Activated CD8-positive, alpha-beta memory T cell treated with anti-CD3 and anti-CD28 coated beads, Interleukin-2, amount 50 U/mL, for 48 hours (primary cell): Measurements from ENCODE around the gene CAMTA1.

Experiments used
- DNase-seq: peaks from one replicate; pipeline ENCODE4 v3.0.0-alpha.2; 2020

Gene CAMTA1

DNA sequence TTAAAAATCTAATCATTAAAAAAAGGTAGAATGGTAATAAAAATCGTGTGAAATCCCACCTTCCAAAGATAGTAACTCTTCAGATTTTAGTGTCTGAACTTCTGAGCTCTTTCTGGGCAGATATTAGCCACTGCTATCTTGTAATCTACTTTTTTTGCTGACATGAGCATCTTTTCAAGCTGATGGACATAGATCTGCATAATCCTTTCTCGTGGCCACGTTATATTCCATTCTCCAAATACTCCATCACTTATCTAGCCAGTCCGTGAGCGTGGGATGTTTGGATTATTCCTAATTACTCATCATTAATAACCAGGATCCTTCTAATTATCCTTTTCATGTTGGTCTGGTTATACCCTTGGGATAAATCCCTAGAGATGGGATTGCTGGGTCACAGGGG is 731.7 kb downstream of the CAMTA1 start:
- DNase-seq, result no peak

DNA sequence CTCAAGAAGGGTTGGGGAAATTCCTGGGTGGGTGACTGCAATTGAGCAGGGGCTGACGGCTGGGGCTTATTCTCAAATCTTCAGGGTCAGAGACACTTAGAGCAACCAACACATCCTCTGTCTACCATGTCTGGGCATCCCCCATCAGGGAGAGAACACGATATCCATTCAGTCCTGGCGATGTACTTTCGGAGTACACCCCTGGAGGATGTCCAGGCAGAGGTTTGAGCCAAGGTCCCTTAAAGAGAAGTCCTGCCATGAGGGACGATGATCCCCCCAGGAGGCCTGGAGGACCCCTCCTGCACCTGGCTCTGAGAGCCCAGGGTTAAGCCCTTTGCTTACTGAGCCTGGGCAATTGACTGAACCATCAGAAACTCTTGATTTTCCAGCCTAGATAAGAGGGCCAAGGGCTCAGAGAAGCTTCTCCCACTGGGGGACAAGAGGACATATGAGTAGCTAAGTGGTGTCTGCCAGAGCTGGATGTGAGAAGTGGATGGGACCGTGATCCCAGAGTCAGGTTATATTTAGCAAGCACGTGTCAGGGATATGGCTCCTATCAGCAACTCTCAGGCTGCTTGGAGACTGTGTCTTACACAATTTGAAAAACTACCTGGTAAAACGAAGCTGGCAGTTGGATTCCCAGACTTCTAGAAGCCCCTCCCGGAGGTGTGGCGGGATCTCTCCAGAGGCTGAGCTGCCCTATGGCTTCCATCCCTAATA is 732.5 kb downstream of the CAMTA1 start:
- no peak for DNase-seq

DNA sequence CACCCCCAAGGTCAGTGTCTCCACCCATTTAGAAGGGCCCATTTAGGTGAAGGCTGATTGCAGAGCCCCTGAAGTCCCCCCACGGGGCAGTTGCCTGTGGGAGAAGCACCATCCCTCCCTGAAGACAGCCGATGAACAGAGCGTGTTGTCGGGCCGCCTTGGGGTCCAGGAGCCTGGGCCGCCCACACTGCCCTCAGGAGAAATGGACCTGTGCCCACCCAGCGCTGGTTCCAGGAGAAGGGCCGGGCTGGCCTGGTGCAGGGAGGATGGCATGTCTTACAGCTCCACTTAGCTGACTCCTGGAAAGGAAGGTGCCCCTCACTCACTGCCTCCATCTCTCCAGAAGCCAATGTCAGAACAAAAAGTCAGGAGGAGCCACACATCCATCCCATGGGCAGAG is 733.2 kb downstream of the CAMTA1 start:
- no peak for DNase-seq

DNA sequence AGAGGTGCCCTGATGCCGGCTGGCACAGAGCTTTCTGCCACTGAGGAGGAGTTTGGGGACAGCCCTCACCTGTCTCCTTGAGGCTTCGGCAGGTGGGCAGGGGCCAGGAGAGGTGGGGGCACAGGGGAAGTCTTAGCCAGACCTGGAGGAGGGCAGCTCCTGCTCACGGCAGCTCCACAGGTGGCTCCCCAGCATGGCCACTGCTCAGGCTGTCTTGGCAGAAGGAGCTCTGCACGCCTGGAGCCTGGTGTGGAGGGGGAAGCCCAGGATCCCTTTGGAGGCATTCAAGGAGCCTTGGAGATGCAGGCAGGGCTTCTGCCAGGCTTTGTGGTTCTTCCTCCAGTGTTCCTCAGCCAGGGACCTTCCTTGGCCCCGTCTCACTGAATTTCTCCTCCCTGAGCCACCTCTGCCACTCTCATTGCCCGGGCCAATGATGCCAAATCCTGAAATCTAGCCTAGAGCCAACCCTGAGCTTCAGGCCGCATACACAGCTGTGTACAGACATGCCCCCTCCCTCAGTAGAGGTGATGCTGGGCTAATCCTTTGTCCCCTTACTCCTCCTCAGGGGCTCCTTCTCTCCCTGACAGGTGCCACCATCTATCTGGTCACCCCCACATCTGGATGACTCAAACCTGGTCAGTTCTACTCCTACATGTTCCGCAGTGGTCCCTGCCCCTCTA is 734.1 kb downstream of the CAMTA1 start:
- DNase-seq, result no peak

DNA sequence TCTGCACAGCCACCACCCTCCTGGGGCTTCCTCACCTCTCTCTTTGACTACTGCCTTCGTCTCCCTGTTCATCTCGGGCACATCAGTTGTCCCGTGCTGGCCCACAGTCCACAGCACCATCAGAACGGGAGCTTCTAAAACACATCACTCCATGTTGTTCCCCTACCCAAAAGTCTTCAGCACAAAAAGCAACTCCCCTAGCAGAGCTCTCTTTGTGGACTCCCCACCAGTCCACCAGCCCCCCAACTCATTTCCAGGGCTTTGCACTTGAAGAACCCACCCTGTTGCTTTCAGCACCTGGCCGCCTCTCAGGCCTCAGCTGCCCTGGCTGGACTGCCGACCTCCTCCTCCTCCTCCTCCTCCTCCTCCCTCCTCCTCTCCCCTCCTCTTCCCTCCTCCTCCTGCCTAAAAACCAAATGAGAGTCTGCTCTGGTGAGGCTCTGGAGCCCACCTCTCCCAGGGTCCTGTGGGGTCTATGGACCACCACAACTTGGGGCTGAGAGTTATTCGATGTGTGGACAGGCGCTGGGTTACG is 734.7 kb downstream of the CAMTA1 start:
- DNase-seq, result no peak

DNA sequence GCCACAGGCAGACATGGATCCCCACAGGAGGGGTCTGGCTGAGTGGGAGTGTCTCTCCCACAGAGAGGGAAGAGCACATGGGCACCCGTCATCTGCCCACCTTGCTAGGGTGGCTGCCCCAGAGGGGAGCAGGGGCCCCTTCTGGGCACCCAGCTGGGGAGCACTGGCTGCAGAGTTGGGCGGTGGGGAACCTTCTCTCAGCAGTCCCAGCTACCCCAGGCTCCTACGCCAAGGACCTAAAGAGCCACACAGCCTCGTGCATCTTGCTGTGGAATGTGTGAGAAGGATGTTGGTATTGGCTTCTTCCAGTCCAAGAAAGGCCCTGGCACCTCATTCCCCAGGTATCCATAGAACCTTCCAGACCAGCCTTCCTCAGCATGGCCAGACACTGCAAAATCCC is 735.2 kb downstream of the CAMTA1 start:
- no peak for DNase-seq

DNA sequence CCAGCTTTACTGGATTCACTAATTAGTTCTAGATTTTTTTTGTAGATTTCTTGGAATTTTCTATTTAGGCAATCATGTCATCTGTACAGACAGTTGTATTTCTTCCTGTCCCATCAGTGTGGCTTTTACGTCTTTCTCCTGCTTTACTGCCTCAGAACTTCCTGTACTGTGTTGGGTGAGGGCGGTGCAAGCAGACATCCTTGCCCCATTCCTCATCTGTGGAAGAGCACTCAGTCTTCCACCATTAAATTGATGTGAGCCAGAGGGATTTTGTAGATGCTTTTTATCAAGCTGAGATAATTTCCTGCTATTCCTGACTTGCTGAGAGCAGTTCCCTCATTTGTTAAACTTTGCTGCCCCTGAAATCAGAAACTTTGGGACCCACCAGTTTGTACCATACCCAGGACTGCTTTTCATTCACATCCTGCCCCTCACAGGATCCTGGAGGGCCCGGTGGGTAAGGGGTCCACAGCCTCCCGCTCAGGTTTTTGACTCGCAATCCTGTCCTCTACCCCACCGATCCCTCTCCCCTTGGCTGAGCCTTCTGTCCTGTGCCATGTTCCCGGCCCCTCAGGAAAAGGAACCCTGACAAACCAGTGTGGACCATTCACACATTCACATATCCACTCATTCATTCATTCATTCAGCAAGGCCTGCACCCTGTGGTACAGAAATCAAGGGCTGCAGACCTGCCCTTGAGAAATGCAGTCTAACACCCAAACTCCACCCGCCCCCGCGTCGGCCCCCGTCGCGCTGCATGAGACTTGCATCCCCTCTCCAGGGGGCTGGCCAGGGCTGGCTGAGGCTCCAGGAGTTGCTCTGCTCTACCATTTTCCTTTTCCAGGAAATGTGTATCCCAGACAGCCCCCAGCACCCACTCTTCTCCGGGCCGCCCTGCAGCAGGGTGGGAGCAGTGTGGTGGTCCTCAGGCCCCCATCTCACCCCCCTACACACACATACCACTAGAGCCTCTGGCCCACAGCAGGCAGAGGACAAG is 739.4 kb downstream of the CAMTA1 start:
- no peak for DNase-seq

DNA sequence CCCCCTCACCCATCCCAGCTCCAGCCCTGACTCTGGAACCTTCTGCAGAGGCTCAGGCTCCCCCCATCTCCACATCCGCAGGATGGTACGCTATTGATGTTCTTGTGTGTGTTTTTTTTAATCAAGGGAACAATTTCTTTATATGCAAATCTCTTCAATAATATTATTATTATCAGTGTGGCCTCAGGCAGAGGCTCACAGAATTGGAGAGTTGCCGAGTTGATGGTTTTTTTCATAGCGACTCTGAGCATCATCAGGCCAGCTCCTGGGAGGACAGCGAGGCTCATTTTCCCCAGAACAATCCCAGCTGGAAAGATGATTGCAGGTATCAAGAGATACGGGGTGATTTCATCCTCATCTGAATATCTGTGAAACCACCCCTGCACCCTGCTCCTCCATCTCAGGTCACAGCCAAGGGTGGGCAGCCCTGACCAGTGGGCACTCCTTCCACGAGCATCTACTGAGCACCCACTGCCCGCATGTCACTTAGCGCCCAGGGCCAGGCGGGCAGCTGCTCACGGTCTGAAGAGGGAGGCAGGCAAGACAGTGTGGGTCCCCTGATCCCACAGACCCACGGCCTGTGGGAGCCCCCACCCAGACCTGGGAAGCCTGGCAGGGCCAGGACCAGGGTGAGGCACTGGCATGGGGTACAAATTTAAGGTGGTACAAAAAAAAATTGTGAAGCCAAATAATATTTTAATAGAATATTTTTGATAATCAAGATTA is 740.2 kb downstream of the CAMTA1 start:
- DNase-seq, result no peak

DNA sequence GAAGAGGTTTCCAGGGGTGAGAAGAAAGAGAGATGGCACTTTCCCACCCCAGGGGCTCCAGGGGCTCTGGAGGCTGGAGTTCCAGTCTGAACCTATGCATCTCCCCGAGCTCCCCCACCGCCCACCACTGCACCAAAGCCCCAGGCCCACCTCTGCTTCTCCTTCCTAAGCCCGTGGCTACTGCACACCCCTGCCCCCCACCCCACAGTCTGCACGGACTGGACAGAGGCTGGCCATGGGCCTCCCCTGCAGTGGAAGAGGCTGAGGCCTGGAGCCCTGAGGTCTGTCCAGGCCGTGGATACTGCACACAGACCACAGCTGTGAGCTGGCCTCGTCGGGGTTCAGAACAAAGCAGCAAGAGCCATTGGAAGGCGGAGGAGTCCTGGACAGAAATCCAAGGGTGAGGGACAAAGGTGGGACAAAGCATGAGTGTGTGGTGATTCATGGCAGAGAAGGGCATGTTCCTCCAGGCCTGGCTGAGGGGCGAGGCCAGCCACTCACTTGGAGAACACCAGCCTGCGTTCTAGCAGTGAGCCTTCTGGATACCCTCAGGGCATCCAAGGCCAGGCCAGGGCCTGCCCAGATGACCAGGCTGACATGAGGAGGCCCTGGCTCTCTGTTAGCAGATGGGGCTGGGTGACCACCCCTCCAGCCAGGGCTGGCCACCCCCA is 741.1 kb downstream of the CAMTA1 start:
- DNase-seq, result no peak

DNA sequence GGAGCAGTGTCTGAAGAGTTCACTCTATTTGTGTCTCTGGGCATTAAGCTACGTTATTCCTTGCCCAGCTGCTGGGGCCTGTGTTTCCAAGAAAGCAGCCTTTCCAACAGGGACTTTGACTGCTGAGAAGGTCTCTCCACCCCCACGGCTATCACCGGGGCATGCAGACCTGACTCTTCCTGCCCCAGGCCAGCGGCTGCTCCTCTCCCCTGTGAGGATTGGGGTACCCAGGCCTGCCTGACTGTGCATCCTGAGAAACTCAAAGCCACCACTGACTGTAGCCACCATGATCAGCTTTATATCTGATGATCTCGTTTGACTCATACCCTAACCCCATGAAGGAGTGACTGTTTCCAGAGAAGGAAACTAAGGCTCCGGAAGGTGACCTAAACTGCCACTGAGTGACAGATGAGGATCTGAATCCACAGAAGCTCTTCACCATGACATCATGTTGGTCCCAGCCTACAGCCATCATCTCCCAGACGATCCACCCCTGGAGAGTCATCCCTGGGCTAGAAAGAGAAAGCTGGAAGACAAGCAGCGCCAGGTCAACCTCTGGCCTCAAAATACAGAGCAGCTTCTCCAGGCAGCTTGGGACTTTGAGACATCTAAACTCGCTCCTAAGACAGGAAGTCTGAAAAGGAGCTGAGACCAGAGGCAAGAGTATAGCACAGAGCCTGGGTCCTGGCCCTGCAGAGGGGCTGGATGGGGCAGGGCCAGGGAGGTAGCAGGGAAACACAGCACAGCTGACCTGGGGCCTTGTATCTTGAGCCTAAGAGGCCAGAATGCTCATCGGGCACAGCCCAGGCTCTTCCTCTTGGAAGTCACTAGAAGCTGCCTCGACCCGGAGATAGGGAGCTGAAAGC is 741.8 kb downstream of the CAMTA1 start:
- no peak for DNase-seq

DNA sequence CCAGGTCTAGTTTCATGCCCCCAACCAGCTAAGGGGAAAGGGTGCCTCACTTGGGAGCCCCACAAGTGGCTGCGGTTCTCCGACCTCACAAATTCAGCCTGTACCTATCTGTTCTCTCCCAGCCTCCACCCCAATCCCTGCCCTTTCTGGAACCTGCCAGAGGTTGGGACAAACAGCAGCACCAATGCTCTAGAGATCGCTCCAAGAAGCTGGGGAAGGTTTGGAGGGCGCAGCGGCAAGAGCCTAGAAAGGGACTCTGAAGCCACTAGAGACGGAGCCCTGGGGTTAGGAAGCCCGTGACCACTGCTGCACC is 742.4 kb downstream of the CAMTA1 start:
- no peak for DNase-seq

DNA sequence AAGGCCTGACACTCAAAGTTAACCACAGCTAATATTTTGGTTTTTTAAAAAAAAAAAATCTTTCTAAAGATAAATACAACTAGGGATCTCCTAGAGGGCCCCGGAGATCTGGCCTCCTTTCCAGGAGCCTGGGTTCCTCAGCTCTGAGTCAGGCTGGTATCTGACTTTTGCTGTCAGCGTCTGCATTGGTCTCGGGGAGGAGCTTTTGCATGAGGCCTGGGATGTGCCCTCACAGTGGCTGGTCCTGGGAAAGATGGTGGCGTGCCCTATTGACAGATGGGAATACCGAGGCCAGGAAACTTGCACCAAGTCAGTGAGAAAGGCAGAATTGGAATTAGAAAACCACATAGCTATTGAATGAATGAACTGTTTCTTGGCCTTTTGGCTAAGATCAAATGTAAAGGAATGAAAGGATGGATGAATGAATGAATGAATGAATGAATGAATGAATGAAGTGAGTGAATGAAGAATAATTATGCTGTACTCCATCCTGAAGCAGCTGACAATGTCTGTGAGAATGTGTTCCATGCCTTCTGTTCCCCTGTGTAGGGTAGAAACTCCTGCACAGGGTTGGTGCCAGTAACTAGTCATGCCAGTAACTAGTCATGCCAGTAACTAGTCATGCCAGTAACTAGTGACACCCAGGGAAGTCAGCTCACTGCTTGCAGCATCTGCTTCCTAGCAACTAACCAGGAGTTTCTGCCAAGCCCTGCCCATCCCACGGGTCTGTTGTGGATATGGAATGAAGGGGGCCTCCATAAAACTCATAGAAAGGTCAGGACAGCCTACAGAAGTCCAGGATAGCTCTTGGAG is 743.3 kb downstream of the CAMTA1 start:
- DNase-seq, result no peak

DNA sequence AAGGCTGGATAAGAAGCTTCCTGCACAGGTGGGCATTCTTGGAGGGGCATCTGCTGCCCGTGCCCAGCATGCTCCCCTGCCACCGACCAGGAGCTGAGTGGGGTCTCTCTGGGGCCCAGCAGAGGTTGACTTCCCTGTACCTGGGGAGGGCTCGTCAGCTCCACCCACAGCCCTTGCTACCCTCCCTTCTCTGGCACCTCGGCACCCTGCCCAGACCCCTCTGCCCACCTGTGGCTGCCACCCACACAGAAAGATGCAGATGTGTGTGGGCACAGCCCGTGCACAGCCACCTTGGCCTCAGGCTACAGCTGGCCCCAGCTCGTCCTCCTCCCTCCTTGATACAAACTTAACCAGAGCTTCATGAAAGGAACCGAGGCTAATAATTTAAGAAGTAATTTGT is 744.7 kb downstream of the CAMTA1 start:
- no peak for DNase-seq

DNA sequence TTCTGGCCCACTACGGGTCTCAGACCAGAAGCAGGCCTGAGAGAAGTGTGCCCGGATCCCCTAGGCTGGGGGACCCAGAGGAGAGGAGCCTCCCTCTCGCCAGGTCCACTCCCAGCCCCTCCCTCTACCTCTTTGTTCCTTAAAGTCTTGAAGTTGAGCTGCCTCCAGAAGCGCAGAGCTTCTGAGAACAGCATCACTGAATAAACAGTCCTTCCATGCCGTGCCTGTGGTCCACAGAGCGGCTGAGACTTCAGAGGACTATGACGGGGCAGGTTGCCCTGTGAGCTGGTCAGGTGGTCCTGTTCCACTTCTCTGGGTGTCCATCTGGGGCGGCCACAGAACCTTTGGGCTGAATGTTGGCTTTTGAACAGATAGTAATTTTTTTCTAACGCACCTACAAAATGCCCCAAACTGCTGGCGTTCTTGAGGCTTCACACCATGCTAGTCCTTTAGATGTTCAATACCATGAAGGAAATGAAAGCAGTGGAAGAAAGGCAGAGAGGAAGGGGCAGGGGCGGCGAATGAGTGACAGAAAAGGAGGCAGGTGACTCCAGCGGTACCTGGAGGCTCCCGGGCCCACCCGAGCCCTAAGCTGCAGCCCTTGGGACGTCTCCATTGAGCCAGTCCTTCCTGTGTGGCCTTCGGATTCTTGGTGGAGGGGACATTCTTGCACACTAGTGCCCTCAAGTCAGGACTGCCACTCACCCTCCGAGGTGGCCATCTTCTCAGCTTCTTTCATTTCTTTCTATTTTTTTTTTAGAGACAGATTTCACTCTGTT is 746.5 kb downstream of the CAMTA1 start:
- no peak for DNase-seq

DNA sequence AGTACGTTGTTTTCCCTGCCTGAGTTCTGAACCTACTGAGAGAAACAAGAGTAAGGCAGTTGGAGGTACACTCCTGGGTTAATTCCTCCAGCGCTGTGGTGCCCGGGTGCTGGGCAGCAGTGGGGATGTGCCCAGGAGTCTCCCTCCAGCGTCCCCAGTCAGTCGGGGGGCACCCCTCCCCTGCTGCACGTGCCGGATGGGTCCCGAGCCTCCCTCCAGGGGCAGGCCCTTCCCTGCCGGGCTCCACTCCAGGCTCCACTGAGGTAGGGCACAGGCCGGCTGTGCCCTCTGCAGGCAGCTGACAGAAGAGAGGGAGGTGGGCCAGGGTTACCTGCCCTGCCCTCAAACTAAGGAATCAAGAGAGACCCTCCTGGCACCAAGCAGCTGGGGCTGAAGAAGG is 747.8 kb downstream of the CAMTA1 start:
- no peak for DNase-seq

DNA sequence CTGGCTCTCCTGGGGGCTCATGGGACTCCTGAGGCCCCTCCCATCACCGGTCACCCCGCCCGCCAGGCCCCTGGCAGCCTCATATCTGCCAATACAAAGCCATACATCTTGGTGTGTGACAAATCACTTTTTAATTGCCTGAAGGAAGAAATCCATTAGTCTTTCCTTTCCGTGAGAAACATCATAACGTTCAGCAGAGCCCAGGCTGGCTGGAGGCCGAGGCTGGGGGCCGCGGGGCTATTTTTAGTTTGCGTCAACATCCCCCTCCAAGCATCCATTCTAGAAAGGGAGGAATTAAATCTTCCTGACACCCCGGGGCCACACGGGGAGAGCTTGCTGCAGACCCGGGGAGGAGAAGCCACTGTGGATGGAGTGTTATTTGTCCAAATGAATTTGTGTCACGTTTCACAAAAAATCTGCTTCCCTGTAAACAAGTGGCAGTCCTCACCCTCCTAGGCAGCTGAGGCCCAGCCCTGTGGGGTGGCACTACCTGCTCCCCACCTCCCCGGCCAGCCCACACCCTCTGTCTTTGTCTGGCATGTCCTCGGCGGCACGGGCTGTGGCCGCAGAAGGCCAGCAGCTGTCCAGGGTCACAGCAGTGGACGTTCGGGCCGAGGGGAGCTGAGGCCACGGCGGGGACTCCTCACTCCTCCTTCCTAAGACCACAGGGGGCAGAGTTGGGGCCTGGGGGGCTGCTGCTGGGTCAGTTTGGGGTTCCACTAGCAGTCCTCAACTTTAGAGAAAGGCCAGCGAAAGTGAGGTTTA is 749.0 kb downstream of the CAMTA1 start:
- DNase-seq, result no peak

DNA sequence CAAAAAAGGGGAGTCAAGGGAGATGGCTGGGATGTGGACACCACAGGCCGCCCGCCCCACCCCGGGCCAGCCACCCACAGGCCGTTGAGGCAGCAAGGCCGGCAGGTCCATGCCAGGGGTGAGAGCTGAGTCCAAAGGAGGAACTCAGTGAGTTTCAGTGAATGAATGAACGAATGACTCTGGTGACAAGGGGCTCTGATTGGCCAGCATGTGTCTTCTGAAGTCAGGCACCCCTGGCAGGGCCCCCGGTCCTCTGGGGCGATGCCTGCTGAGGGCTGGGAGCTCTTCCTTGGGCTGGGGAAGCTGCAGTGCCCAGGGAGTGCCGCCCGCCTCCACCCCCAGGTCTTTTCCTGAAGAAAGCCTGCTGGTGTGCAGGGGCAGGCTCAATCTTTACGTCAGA is 749.8 kb downstream of the CAMTA1 start:
- no peak for DNase-seq
